Cardiac septum (tissue), 1 donor: Measurements from ENCODE around the gene ZNF829. TPM values are rescaled to one million over a fixed set of nuclear protein-coding genes. Genes with fewer than 3 reads are reported as not detected.

Source experiments
- DNase-seq: peaks from one replicate; pipeline ENCODE4 v3.0.0-alpha.2; 2020; ENCODE audit warnings: low spot score
- intact Hi-C: fragments of 100-400 bp; cut with DNase I; formaldehyde crosslinking; loops from one replicate; pipeline ENCODE4 v1.14.0; 2022
- total RNA-seq: library from RNA; stranded (reverse); fragmentation: NEBNext Ultra II Directional; extraction: Animal tissue kit (Norgen Biotek cat#: 25700); gene quantifications from one replicate; pipeline ENCODE4 v1.2.1, GENCODE V29; 2021
- donor health status: DM: no; HTN: no; CAD: no.

Gene ZNF829
- total RNA-seq, 1 donor from 2014 or later: 2.8 TPM

DNA sequence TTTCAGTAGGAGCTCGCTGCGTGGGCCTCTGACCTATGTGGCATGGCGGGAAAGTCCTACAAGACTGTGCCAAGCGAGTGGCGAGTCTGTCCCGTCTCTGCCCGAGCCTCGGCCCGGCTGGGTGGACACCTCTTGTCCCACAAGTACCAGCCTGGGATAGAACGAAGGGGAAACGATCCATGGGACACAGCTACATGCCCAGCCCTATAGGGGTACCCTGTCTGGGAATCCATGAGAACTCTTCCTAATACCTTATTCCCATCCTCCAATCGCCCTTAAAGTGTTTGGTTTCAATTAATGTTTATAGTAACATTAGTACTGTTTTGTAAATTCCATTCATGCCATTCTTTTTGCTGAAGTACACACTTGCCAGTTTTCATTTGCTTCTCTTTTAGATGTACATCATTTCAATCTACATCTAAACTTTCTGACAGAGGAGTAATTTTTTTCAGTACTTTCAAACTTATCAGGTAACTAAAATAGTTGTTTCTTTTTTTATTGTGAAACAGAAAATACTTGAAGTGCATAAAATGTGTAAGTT, 77.2 kb downstream of the ZNF829 start:
- intact Hi-C loops: loop anchor here (1.0 to 5.0 kb wide), 3 partner anchors 11 to 267 kb away; partner anchors contain the start of genes ZNF345, ZNF529 and ZNF850
- no peak for DNase-seq

Other genes with a start within 250 kb of the ZNF829 start
- gene ZNF461, start 249.5 kb downstream of the ZNF829 start, total RNA-seq: 7.0 TPM
- 3.0 TPM for gene ZNF567, start 228.7 kb downstream of the ZNF829 start, total RNA-seq
- 3.3 TPM for gene ZNF850, start 143.5 kb downstream of the ZNF829 start, total RNA-seq
- gene ZNF790, start 77.9 kb downstream of the ZNF829 start, total RNA-seq: 7.8 TPM
- 2.7 TPM for gene ZNF345, start 65.4 kb downstream of the ZNF829 start, total RNA-seq
- 7.1 TPM for gene ZNF568, start within 50 bp of the ZNF829 start, total RNA-seq
- gene ZNF420, start 162.1 kb upstream of the ZNF829 start, total RNA-seq: 6.5 TPM